H9 (cell line): ENCODE measurements around the gene CTNNAL1. TPM values are rescaled to one million over a fixed set of nuclear protein-coding genes. Genes with fewer than 3 reads are reported as not detected.

ENCODE experiments used
- DNase-seq: peaks from one replicate; pipeline ENCODE4 v3.0.0-alpha.2; 2017
- H2AFZ ChIP-seq: one replicate; pipeline ENCODE4 v1.6.1; 2013; ENCODE audit warnings: mild to moderate bottlenecking, low read length, control low read depth, moderate library complexity
- H2AK5ac ChIP-seq: 2 replicates; pipeline ENCODE4 v1.6.1; 2013; ENCODE audit warnings: low read length, control low read depth, mixed read lengths; ENCODE audit not compliant: insufficient read length
- H2BK120ac ChIP-seq: one replicate; pipeline ENCODE4 v1.6.1; 2013; ENCODE audit warnings: low read depth, mild to moderate bottlenecking, low read length, control low read depth, inconsistent platforms; ENCODE audit not compliant: poor library complexity, severe bottlenecking
- H2BK12ac ChIP-seq: 2 replicates; pipeline ENCODE4 v1.6.1; 2013; ENCODE audit warnings: low read length, control low read depth, mixed read lengths, low read depth; ENCODE audit not compliant: insufficient read length
- H2BK15ac ChIP-seq: 2 replicates; pipeline ENCODE4 v1.6.1; 2013; ENCODE audit warnings: low read depth, low read length, control low read depth
- H2BK20ac ChIP-seq: one replicate; pipeline ENCODE4 v1.6.1; 2013; ENCODE audit warnings: low read depth, mild to moderate bottlenecking, low read length, control low read depth, inconsistent platforms; ENCODE audit not compliant: poor library complexity, severe bottlenecking
- H2BK5ac ChIP-seq: 2 replicates; pipeline ENCODE4 v1.6.1; 2013; ENCODE audit warnings: low read length, control low read depth, mixed read lengths; ENCODE audit not compliant: insufficient read length
- H3K14ac ChIP-seq: 2 replicates; pipeline ENCODE4 v1.6.1; 2013; ENCODE audit warnings: low read length, control low read depth; ENCODE audit not compliant: insufficient read depth
- H3K18ac ChIP-seq: 2 replicates; pipeline ENCODE4 v1.6.1; 2013; ENCODE audit warnings: low read depth, mild to moderate bottlenecking, mixed read lengths, low read length, control low read depth; ENCODE audit not compliant: insufficient read length
- H3K23ac ChIP-seq: 2 replicates; pipeline ENCODE4 v1.6.1; 2013; ENCODE audit warnings: low read length, control low read depth, mixed read lengths, low read depth; ENCODE audit not compliant: insufficient read length
- H3K23me2 ChIP-seq: 2 replicates; pipeline ENCODE4 v1.6.1; 2013; ENCODE audit warnings: low read depth, mild to moderate bottlenecking, mixed read lengths, low read length, control low read depth; ENCODE audit not compliant: insufficient read length, poor library complexity, severe bottlenecking
- H3K27ac ChIP-seq: 2 replicates; pipeline ENCODE4 v1.5.1; 2013; ENCODE audit warnings: low read length, control low read depth, mixed read lengths, low read depth; ENCODE audit not compliant: insufficient read length
- H3K27me3 ChIP-seq: 2 replicates; pipeline ENCODE4 v1.6.1; 2013; ENCODE audit warnings: low read length, control low read depth, inconsistent platforms; ENCODE audit not compliant: insufficient read depth
- H3K4ac ChIP-seq: 2 replicates; pipeline ENCODE4 v1.6.1; 2013; ENCODE audit warnings: low read depth, mild to moderate bottlenecking, control low read depth, inconsistent platforms, low read length, moderate library complexity
- H3K4me1 ChIP-seq: 2 replicates; pipeline ENCODE4 v1.6.1; 2013; ENCODE audit warnings: low read length, control low read depth, inconsistent platforms; ENCODE audit not compliant: insufficient read depth
- H3K4me2 ChIP-seq: 2 replicates; pipeline ENCODE4 v1.6.1; 2013; ENCODE audit warnings: low read length, control low read depth, mixed read lengths; ENCODE audit not compliant: insufficient read length, insufficient read depth
- H3K56ac ChIP-seq: 2 replicates; pipeline ENCODE4 v1.6.1; 2013; ENCODE audit warnings: low read depth, mild to moderate bottlenecking, mixed read lengths, low read length, control low read depth; ENCODE audit not compliant: insufficient read length
- H3K79me1 ChIP-seq: 2 replicates; pipeline ENCODE4 v1.6.1; 2013; ENCODE audit warnings: low read depth, mild to moderate bottlenecking, moderate library complexity, low read length, control low read depth, inconsistent platforms; ENCODE audit not compliant: insufficient read depth, poor library complexity, severe bottlenecking
- H3K79me2 ChIP-seq: 2 replicates; pipeline ENCODE4 v1.6.1; 2013; ENCODE audit warnings: low read length, control low read depth, inconsistent platforms; ENCODE audit not compliant: insufficient read depth
- H3K9ac ChIP-seq: 2 replicates; pipeline ENCODE4 v1.6.1; 2013; ENCODE audit warnings: low read length, control low read depth, mixed read lengths; ENCODE audit not compliant: insufficient read length; ENCODE audit errors: extremely low read depth
- H3K9me3 ChIP-seq: one replicate; pipeline ENCODE4 v1.6.1; 2013; ENCODE audit warnings: low read depth, low read length, inconsistent platforms; ENCODE audit not compliant: control insufficient read depth
- H3T11ph ChIP-seq: one replicate; pipeline ENCODE4 v1.6.1; 2013; ENCODE audit warnings: mild to moderate bottlenecking, low read length, control low read depth, inconsistent platforms
- H4K20me1 ChIP-seq: one replicate; pipeline ENCODE4 v1.6.1; 2013; ENCODE audit not compliant: control insufficient read depth, insufficient read length, insufficient read depth
- H4K5ac ChIP-seq: 2 replicates; pipeline ENCODE4 v1.6.1; 2013; ENCODE audit warnings: low read depth, mild to moderate bottlenecking, mixed read lengths, low read length, control low read depth; ENCODE audit not compliant: insufficient read length
- H4K8ac ChIP-seq: replicated peaks from 2 replicates; pipeline ENCODE4 v1.6.1; 2013; ENCODE audit warnings: low read length, control low read depth, mixed read lengths, low read depth; ENCODE audit not compliant: insufficient read length
- H4K91ac ChIP-seq: 2 replicates; pipeline ENCODE4 v1.6.1; 2013; ENCODE audit warnings: low read depth, mild to moderate bottlenecking, moderate library complexity, mixed read lengths, low read length, control low read depth; ENCODE audit not compliant: insufficient read length
- H3K27ac Mint-ChIP-seq, 3 experiments: 2 replicates in 2 of 3; 3 replicates in 1 of 3; pipeline ENCODE4 v1.8.0; 2020 to 2021; ENCODE audit warnings: mixed read lengths in 3 of 3, mild to moderate bottlenecking in 1 of 3, moderate library complexity in 1 of 3
- H3K27me3 Mint-ChIP-seq: 2 replicates; pipeline ENCODE4 v1.8.0; 2021; ENCODE audit warnings: low read depth, mild to moderate bottlenecking, moderate library complexity, mixed read lengths
- H3K36me3 Mint-ChIP-seq, 3 experiments: 2 replicates in 2 of 3; 3 replicates in 1 of 3; pipeline ENCODE4 v1.8.0; 2020 to 2021; ENCODE audit warnings: low read depth in 3 of 3, mixed read lengths in 3 of 3; ENCODE audit not compliant: insufficient read depth in 1 of 3
- H3K4me1 Mint-ChIP-seq, 2 experiments: 2 replicates each; pipeline ENCODE4 v1.8.0; 2020; ENCODE audit warnings: mixed read lengths in 2 of 2
- H3K4me3 Mint-ChIP-seq, 2 experiments: 2 replicates in 1 of 2; 3 replicates in 1 of 2; pipeline ENCODE4 v1.8.0; 2020 to 2021; ENCODE audit warnings: mild to moderate bottlenecking in 2 of 2, mixed read lengths in 2 of 2, moderate library complexity in 1 of 2
- H3K9me3 Mint-ChIP-seq, 2 experiments: 2 replicates in 1 of 2; 3 replicates in 1 of 2; pipeline ENCODE4 v1.8.0; 2020; ENCODE audit warnings: mild to moderate bottlenecking in 2 of 2, mixed read lengths in 2 of 2, moderate library complexity in 1 of 2
- WGBS: extraction: QIAGEN DNeasy Blood & Tissue Kit; methylation state at CpG from one replicate; pipeline ENCODE4 v1.1.7; 2013; ENCODE audit warnings: missing lambda C conversion rate, low lambda C conversion rate, mixed read lengths; ENCODE audit not compliant: insufficient read length; ENCODE audit errors: extremely low coverage; 5-methylcytosine and 5-hydroxymethylcytosine counted together
- total RNA-seq: library from RNA; stranded (reverse); gene quantifications from 2 replicates; pipeline ENCODE4 v1.2.1, GENCODE V29; 2021
- TF ChIP-seq, protein P1 (sequence below): fragments of 200-600 bp; sonication (generic); conservative IDR thresholded peaks from 3 replicates; pipeline ENCODE4 v1.8.0; 2021; ENCODE audit warnings: antibody characterized with exemption, mild to moderate bottlenecking

Gene CTNNAL1
- total RNA-seq, 1 experiment from 2014 or later, result 52.9 TPM

DNA sequence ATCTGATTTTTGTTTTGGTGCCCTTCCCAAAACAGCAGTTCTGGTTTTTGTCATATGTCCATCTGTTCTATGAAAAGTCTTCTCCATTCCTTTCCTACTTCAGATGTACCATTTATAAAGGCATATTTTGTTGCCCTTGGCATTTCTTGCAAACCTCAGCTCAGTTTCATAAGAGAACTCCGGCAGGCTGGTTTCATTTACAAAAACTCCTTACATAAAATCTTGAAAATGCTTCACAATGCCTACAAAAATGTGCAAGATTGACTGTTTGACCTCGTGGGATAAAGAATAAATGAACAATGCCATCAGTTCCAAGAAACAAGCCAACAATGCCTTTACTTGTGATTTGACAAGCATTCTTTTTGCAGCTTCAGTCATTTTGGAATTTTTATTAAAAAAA is 39.1 kb upstream of the CTNNAL1 start:
- H3K4ac ChIP-seq, result no peak overlapping the region
- H3K56ac ChIP-seq, result no peak overlapping the region
- no peaks in the 10 kb centered on the region for H3K79me2 ChIP-seq
- TF ChIP-seq, protein P1, sequence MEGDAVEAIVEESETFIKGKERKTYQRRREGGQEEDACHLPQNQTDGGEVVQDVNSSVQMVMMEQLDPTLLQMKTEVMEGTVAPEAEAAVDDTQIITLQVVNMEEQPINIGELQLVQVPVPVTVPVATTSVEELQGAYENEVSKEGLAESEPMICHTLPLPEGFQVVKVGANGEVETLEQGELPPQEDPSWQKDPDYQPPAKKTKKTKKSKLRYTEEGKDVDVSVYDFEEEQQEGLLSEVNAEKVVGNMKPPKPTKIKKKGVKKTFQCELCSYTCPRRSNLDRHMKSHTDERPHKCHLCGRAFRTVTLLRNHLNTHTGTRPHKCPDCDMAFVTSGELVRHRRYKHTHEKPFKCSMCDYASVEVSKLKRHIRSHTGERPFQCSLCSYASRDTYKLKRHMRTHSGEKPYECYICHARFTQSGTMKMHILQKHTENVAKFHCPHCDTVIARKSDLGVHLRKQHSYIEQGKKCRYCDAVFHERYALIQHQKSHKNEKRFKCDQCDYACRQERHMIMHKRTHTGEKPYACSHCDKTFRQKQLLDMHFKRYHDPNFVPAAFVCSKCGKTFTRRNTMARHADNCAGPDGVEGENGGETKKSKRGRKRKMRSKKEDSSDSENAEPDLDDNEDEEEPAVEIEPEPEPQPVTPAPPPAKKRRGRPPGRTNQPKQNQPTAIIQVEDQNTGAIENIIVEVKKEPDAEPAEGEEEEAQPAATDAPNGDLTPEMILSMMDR, result no peak
- no peak overlapping the region for H3K18ac ChIP-seq
- no peak overlapping the region for H2BK15ac ChIP-seq
- peaks cover 2% of the 10 kb centered on the region for H3K79me1 ChIP-seq
- no peak overlapping the region for H2AFZ ChIP-seq
- H3K27me3 Mint-ChIP-seq, result no peaks in the 10 kb centered on the region
- H3K9ac ChIP-seq, result no peak overlapping the region
- DNase-seq, result no peak
- no peaks in the 10 kb centered on the region for H3K27me3 ChIP-seq
- H3K23ac ChIP-seq, result no peak overlapping the region
- no peak overlapping the region for H2BK5ac ChIP-seq
- no peak overlapping the region for H3K27ac Mint-ChIP-seq
- H3K4me1 Mint-ChIP-seq, result peaks cover 18 to 20% of the 10 kb centered on the region in 2 experiments
- no peak overlapping the region for H3K27ac ChIP-seq
- H2BK120ac ChIP-seq, result no peak overlapping the region
- no peak overlapping the region for H2BK20ac ChIP-seq
- H3K36me3 Mint-ChIP-seq, result peaks cover 51 to 88% (median 85%) of the 10 kb centered on the region in 3 experiments; a peak in 6 of 7 replicates
- peaks cover 3% of the 10 kb centered on the region; the same call in 1 of the 2 replicates for H3K4me1 ChIP-seq
- H4K5ac ChIP-seq, result no peak overlapping the region
- WGBS, result no CpG with 5 or more reads among the region's 2 CpGs
- H3K14ac ChIP-seq, result no peak overlapping the region
- H4K91ac ChIP-seq, result no peak overlapping the region
- H4K20me1 ChIP-seq, result no peaks in the 10 kb centered on the region
- no peak overlapping the region for H3T11ph ChIP-seq
- H3K4me2 ChIP-seq, result no peak overlapping the region
- H2BK12ac ChIP-seq, result no peak overlapping the region
- H3K9me3 ChIP-seq, result no peaks in the 10 kb centered on the region
- H3K23me2 ChIP-seq, result no peaks in the 10 kb centered on the region
- no peak overlapping the region for H4K8ac ChIP-seq
- no peak overlapping the region for H2AK5ac ChIP-seq
- no peak overlapping the region for H3K4me3 Mint-ChIP-seq
- no peaks in the 10 kb centered on the region for H3K9me3 Mint-ChIP-seq
